NCI-H1092 (cell line): ENCODE results near the gene OXTR.

ENCODE experiments used
- DNase-seq: peaks from one replicate; lab custom pipeline; 2025; lab: John Stamatoyannopoulos, UW

OXTR gene

GRCh38 chr3:8712045-8712907 lies 57.1 kb downstream of the OXTR start:
- DNase-seq, result no peak

GRCh38 chr3:8709801-8710507 lies 59.5 kb downstream of the OXTR start:
- DNase-seq, result peak; percentile 24

DNA sequence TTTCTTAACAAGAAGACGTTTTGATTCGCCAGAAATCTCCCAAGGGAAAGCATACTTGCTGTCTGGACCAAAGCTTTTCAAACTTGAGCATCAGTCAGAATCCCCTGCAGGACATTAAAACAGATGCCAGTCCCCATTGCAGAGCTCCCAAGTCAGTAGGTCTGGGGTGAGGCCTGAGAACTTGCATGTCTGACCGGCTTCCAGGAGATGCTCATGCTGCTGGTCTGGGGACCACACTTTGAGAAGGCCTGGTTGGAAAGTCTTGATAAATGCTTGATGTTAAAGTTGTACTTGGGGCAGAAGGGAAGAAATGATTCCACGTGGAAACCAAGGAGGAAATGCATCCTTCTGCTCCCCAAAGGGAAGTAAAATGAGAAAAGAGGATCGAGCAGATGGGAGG lies 60.1 kb downstream of the OXTR start:
- no peak for DNase-seq

DNA sequence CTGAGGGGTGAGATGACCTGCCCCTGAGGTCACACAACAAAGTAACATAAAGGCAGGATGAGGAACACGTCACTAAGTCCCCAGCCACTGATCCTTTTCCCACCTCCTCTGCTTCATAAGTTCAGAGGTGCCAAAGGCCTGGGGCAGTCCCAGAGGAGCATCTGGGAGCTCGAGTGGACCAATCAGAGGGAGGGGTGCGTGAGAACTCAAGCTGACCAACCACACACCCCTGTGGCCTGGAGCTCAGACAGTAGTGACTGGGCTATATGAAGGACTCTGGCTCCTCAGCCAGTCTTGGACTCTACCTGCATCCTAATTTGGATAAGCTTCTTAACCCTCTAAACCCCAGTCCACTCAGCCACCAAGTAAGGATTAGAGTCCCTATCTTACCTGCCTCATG lies 63.8 kb downstream of the OXTR start:
- no peak for DNase-seq

DNA sequence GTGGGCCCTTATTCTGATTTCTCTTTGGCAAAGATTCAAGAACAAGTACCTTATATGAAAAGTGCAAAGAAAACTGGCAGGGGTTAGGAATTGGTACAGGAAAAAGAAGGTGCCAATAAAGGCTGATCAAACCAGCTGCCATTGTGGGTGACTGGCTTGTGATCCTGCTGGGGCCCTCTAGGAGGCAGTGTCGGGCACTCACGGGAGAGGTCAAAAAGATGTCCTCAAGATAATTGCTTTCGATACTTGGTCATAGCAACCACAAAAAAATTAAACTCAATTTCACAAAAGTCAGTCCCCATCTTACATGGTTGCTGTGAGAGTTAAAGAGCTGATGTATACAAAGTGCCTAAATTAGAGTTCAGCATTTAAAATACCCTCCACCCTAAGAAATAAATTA lies 66.9 kb downstream of the OXTR start:
- no peak for DNase-seq
